Measurements from ENCODE around the gene C1orf53. TPM values are rescaled to one million over a fixed set of nuclear protein-coding genes. Genes with fewer than 3 reads are reported as not detected.
A peak's percentile ranks its signal among the peaks of the same experiment; 100 is the strongest.
"Not testable (repeated sequence)": the region's sequence is repeated elsewhere in the genome, so short reads cannot be mapped to it uniquely, and the experiment has no call there.

The C1orf53 gene
- total RNA-seq, 2 donors from 2014 or later = 1.8 TPM; not detected in 1

- Mint-ChIP-seq H3K27ac (no peak overlapping the region), H3K4me3 (peak overlapping the region; percentile 87)
Measured at GRCh38 chr1:197920414-197921117, 18.1 kb downstream of the C1orf53 start.

DNA sequence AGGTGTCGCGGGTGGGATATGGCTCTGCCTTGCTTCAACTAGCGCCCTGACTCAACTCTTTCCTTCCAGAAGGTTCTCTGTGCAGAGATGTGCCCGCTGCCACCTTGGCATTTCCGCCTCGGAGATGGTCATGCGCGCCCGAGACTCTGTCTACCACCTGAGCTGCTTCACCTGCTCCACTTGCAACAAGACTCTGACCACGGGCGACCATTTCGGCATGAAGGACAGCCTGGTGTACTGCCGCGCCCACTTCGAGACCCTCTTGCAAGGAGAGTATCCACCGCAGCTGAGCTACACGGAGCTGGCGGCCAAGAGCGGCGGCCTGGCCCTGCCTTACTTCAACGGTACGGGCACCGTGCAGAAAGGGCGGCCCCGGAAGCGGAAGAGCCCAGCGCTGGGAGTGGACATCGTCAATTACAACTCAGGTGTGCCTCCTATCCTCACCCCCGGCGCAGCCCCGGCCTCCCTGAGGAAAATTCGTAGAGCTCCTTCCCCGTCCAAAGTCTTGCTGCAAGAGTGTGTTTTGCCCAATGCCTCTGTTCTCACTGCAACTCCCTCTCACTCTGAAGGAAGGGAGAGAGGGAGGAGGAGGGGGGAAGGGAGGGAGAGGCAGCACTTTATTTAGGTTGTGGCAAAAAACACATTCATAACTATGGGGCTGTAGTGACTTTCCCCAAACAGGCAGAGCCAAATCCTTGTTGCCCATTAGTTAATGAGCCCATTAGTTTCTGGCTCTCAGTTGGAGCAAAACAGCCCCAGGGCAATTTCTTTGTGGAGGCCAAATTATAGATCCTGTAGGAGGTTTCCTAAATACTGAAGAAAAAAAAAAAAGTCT, 19.0 kb downstream of the C1orf53 start:
- Mint-ChIP-seq H3K27me3 (peaks cover 68 to 90% of the 10 kb centered on the region in 2 donors), H3K9me3 (no peaks in the 10 kb centered on the region), H3K4me3 (peak overlapping the region; percentile 87), H3K36me3 (peaks cover 5% of the 10 kb centered on the region), H3K27ac (no peak overlapping the region), H3K4me1 (ENCODE audit: low read depth in 2 of 2) (peaks cover 37 to 49% of the 10 kb centered on the region in 2 donors)
- DNase-seq (ENCODE audit: low spot score) (no peak), ATAC-seq (no peak)

More at GRCh38 chr1:197920414-197921117, 18.1 kb downstream of the C1orf53 start:
- ATAC-seq (no peak), DNase-seq (ENCODE audit: low spot score) (no peak)
- peaks cover 5% of the 10 kb centered on the region for H3K36me3 Mint-ChIP-seq
- H3K4me1 Mint-ChIP-seq (ENCODE audit: low read depth in 2 of 2) = peaks cover 45 to 56% of the 10 kb centered on the region in 2 donors
- H3K9me3 Mint-ChIP-seq = no peaks in the 10 kb centered on the region
- peaks cover 63 to 90% of the 10 kb centered on the region in 2 donors for H3K27me3 Mint-ChIP-seq

- Mint-ChIP-seq H3K9me3 (no peaks in the 10 kb centered on the region), H3K4me1 (ENCODE audit: low read depth in 2 of 2) (peaks cover 32 to 43% of the 10 kb centered on the region in 2 donors), H3K4me3 (no peak overlapping the region), H3K27ac (no peak overlapping the region), H3K36me3 (peaks cover 5% of the 10 kb centered on the region), H3K27me3 (peaks cover 65 to 90% of the 10 kb centered on the region in 2 donors)
- no peak for DNase-seq (ENCODE audit: low spot score)
- ATAC-seq = no peak
Measured at GRCh38 chr1:197922070-197922390, 19.6 kb downstream of the C1orf53 start.

GRCh38 chr1:197923038-197923437, 20.6 kb downstream of the C1orf53 start:
- no peaks in the 10 kb centered on the region for H3K9me3 Mint-ChIP-seq
- peaks cover 67 to 90% of the 10 kb centered on the region in 2 donors for H3K27me3 Mint-ChIP-seq
- H3K27ac Mint-ChIP-seq = no peak overlapping the region
- no peak overlapping the region for H3K4me3 Mint-ChIP-seq
- H3K4me1 Mint-ChIP-seq (ENCODE audit: low read depth in 2 of 2) = peaks cover 26 to 33% of the 10 kb centered on the region in 2 donors
- DNase-seq (ENCODE audit: low spot score) = no peak
- no peak for ATAC-seq
- H3K36me3 Mint-ChIP-seq = no peaks in the 10 kb centered on the region

GRCh38 chr1:197924516-197925123, 22.2 kb downstream of the C1orf53 start:
- DNase-seq (ENCODE audit: low spot score) (no peak), ATAC-seq (peak in 1 of 2 donors; percentile 66)
- Mint-ChIP-seq H3K36me3 (no peaks in the 10 kb centered on the region), H3K27ac (no peak overlapping the region), H3K27me3 (peaks cover 60 to 86% of the 10 kb centered on the region in 2 donors), H3K4me1 (ENCODE audit: low read depth in 2 of 2) (peaks cover 17 to 23% of the 10 kb centered on the region in 2 donors), H3K9me3 (no peaks in the 10 kb centered on the region), H3K4me3 (no peak overlapping the region)

DNA sequence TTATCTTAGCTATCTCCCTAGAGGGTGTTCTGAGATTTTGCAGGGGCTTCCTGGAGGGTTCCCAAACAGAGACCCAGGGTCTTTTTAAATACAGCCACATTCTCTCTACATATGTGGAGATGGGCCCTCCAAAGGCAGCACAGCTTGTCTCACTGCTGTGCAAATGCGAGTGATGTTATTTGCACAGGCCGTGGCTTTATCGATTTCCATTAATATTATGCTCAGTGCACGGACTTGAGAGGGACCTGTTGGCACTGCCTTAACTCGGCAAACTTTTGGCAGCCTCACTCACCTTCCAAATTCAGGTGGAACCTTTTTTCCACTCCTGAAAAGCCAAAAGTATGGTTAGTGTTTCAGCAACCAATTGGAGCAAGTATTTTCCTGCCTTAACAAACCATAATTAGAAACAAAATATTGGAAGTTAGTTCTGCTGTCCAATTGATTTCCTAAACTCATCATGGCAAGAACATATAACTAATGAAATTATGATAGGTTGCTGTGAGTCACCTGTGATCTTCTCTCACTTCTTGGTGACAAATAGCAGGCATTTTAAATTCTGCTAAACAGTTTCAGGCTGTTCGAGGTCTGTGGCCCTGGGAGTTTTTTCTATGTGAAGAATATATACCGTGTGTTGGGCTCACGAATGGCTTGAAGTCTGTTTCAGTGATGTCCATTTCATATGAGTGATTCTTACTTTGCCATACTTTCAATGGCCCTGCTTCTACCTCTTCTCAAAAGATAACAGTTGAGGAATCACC, 25.7 kb downstream of the C1orf53 start:
- H3K9me3 Mint-ChIP-seq = no peaks in the 10 kb centered on the region
- ATAC-seq (no peak), DNase-seq (ENCODE audit: low spot score) (no peak)
- H3K4me1 Mint-ChIP-seq (ENCODE audit: low read depth in 2 of 2) = peaks cover 2 to 6% of the 10 kb centered on the region in 2 donors
- peak overlapping the region; percentile 70 for H3K4me3 Mint-ChIP-seq
- peaks cover 41 to 78% of the 10 kb centered on the region in 2 donors for H3K27me3 Mint-ChIP-seq
- no peak overlapping the region for H3K27ac Mint-ChIP-seq
- no peaks in the 10 kb centered on the region for H3K36me3 Mint-ChIP-seq

- H3K4me3 Mint-ChIP-seq = peak overlapping the region; percentile 70
- H3K27me3 Mint-ChIP-seq = peaks cover 41 to 80% of the 10 kb centered on the region in 2 donors
- peaks cover 2 to 6% of the 10 kb centered on the region in 2 donors for H3K4me1 Mint-ChIP-seq (ENCODE audit: low read depth in 2 of 2)
- no peaks in the 10 kb centered on the region for H3K9me3 Mint-ChIP-seq
- DNase-seq (ENCODE audit: low spot score) (no peak), ATAC-seq (peak; percentile 83 to 85)
- H3K27ac Mint-ChIP-seq = no peak overlapping the region
- no peaks in the 10 kb centered on the region for H3K36me3 Mint-ChIP-seq
Measured at GRCh38 chr1:197928849-197929336, 26.5 kb downstream of the C1orf53 start.

- no peak overlapping the region for H3K27ac Mint-ChIP-seq
- peaks cover 16 to 47% of the 10 kb centered on the region in 2 donors for H3K27me3 Mint-ChIP-seq
- H3K4me1 Mint-ChIP-seq (ENCODE audit: low read depth in 2 of 2) = peaks cover 2 to 6% of the 10 kb centered on the region in 2 donors
- DNase-seq (ENCODE audit: low spot score) (no peak), ATAC-seq (no peak)
- H3K9me3 Mint-ChIP-seq = no peaks in the 10 kb centered on the region
- no peak overlapping the region for H3K4me3 Mint-ChIP-seq
- no peaks in the 10 kb centered on the region for H3K36me3 Mint-ChIP-seq
Measured at GRCh38 chr1:197933016-197933415, 30.6 kb downstream of the C1orf53 start.

DNA sequence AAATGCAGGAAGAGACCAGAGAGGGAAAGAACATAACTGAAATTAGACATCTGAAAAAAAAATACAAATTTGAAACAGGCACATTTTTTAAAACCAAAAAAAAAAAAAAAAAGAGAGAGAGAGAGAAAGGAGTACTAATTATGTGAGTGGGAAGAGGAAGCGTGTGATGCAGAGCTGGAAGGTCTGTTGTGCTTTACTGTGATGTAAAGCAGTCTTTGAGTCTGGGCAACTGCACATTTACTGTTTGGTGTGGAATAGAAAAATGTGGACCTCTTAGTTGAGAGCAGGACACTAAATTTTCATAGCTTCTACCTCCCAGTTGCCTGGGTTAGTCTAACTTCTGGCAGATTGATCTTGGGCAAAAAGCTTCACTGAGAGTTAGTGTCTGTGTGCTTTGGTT, 31.2 kb downstream of the C1orf53 start:
- DNase-seq (ENCODE audit: low spot score) = no peak
- Mint-ChIP-seq H3K9me3 (no peaks in the 10 kb centered on the region), H3K36me3 (no peaks in the 10 kb centered on the region), H3K4me1 (ENCODE audit: low read depth in 2 of 2) (peaks cover 2% of the 10 kb centered on the region in 2 donors), H3K4me3 (no peak overlapping the region), H3K27me3 (peaks cover 16 to 47% of the 10 kb centered on the region in 2 donors), H3K27ac (no peak overlapping the region)
- ATAC-seq = no peak

DNA sequence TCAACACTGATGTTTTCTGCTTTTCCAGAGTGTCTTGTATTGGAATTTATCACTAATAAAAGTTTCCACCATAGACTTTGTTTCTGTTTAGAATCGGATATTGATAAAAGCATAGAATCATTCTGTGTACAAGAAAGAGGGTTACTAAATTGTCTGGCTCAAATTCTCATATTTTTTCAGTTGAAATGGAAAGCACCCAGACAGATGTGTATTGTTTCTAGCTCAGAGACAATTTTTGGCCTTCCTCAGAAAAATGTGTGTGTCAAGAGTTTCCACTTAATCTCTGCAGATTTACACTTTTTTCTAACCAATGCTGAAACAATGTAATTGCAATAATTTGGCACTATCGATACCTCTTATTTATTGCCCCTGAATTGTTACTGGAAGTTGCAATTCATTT, 35.0 kb downstream of the C1orf53 start:
- Mint-ChIP-seq H3K4me1 (ENCODE audit: low read depth in 2 of 2) (no peaks in the 10 kb centered on the region), H3K9me3 (no peaks in the 10 kb centered on the region), H3K27ac (no peak overlapping the region), H3K4me3 (no peak overlapping the region), H3K27me3 (peaks cover 18 to 33% of the 10 kb centered on the region in 2 donors), H3K36me3 (no peaks in the 10 kb centered on the region)
- ATAC-seq (no peak), DNase-seq (ENCODE audit: low spot score) (no peak)

DNA sequence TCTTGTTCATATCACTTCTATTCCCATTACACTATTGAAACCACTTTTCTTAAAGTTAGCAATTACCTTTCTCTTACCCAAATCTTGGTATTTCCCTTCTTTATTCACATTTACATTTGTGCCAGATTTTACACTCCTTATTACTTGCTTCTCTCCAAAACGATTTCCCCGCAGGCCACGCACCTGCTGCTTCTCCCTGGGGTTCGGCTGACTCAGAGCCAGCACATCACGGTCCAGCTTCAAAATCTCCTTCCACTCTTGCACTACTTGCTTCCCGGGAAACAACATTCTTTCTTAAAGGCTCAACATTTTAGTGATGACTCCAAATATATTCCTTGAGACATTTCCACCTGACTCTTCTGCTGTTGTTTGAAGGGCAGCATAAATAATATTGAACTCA, 35.5 kb downstream of the C1orf53 start:
- ATAC-seq (no peak), DNase-seq (ENCODE audit: low spot score) (no peak)
- Mint-ChIP-seq H3K4me3 (no peak overlapping the region), H3K4me1 (ENCODE audit: low read depth in 2 of 2) (no peaks in the 10 kb centered on the region), H3K9me3 (no peaks in the 10 kb centered on the region), H3K36me3 (no peaks in the 10 kb centered on the region), H3K27ac (no peak overlapping the region), H3K27me3 (peaks cover 18 to 31% of the 10 kb centered on the region in 2 donors)

DNA sequence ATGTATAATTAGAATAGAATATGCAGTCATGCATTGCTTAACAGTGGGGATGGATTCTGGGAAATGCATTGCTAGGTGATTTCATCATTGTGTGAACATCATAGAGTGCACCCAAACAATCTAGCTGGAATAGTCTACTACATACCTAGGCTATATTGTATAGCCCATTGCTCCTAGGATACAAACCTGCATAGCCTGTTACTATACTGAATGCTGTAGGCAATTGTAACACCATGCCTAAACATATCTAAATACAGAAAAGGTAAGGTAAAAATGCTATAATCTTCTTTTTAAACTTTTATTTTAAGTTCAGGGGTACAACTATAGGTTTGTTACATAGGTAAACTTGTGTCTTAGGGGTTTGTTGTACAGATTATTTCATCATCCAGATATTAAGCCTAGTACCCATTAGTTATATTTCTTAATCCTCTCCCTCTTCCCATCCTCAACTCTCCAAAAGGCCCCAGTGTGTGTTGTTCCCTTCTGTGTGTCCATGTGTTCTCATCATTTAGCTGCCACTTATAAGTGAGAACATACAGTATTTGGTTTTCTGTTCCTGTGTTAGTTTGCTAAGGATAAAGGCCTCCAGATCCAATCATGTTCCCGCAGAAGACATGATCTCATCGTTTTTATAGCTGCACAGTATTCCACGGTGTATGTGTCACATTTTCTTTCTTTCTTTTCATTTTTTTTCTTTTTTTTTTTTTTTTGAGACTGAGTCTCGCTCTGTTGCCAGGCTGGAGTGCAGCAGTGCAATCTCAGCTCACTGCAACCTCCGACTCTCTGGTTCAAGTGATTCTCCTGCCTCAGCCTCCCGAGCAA, 36.9 kb downstream of the C1orf53 start:
- not testable (repeated sequence) for H3K9me3 Mint-ChIP-seq; H3K4me3 Mint-ChIP-seq; DNase-seq (ENCODE audit: low spot score); H3K4me1 Mint-ChIP-seq (ENCODE audit: low read depth in 2 of 2); H3K36me3 Mint-ChIP-seq; H3K27ac Mint-ChIP-seq
- peak in 1 of 2 donors; percentile 32 for ATAC-seq
- peaks cover 15 to 23% of the 10 kb centered on the region in 2 donors for H3K27me3 Mint-ChIP-seq

Data from natural killer cell treated with Interleukin-12 subunit alpha and Interleukin-12 subunit beta and Interleukin-15 and Interleukin-18, amount 100 ng/mL, for 72 hours (primary cell).